IPS-11a (cell line): ENCODE data around the gene PRICKLE1.
"Not testable (repeated sequence)": the region's sequence is repeated elsewhere in the genome, so short reads cannot be mapped to it uniquely, and the experiment has no call there.

ENCODE experiments used
- H3K4me3 ChIP-seq: one replicate; pipeline ENCODE4 v1.5.1; 2013; ENCODE audit warnings: low read depth, low read length, control low read depth

Gene PRICKLE1

DNA sequence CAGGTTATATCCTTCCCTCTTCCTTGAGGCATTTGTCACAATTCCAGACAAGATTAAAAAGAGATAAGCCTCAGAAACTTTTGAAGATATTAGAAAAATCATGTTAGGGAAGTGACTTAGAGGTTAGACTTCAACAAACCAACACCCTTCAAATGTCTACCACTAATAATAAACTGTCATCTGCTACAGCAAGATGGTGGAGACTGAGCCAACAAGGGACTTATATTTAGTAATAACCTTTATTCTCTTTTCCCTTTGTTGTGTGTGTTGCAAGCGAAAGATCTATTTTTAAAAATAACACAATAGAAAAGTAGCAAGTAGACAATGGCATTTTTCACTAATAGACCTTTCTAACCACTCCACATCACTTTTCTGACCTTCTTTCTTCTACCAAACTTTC lies 28.6 kb downstream of the PRICKLE1 start:
- H3K4me3 ChIP-seq = no peak overlapping the region

DNA sequence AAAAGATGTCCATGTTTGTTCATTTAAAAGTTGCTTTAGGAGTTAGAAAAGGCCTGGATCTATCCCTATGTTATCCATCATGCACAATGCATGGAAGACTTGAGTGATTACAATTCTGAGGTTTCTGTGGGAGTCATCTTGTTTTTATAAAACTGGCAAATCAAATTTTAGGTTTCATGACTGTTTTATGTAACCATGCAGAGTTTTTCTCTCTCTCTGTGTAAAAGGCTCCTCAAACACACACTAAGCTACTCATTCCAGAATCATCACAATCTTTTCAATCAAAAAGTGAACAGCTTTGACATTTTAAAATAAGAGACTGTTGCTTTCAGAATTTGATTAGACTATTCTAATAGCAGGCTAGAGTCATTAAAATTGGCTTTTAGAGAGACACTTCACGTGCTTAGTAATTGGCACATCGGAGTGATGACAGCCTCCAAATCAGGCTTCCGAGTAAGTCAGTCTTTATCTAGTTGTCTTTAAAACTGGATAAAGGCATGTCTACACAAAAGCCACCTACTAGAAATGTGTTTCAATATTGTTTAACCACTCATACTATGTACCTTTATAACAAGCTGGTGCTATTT lies 31.9 kb downstream of the PRICKLE1 start:
- no peak overlapping the region for H3K4me3 ChIP-seq

DNA sequence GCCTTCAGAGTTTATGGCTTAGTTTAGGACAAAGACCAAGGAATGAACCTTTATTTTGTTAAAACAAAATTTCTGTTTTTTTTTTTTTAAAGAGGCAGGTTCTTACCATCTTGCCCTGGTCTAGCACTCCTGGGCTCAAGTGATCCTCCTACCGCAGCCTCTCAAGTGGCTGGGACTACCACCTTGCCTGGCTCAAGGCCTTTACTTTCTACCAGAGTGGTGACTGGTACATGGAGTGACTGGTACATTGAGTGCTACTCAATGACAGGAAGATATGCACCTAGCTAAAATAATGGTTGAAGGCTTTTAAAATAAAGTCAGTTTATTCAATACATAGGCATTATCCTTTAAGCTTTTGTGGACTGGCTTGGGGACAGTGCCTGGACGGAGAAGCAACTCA lies 32.6 kb downstream of the PRICKLE1 start:
- H3K4me3 ChIP-seq = no peak overlapping the region

DNA sequence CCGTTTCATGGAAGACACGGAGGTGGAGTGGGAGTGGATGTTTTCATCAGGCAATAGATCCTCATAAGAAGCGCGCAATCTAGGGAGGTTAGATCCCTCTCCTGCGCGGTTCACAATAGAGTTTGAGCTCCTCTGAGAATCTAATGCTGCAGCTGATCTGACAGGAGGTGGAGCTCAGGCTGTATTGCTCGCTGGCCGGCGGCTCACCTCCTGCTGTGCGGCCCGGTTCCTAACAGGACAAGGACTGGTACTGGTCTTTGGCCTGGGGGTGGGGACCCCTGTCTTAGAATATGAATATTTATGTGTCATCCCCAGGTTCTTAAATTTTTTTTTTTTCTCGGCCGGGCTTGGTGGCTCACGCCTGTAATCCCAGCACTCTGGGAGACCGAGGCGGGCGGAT lies 36.7 kb downstream of the PRICKLE1 start:
- H3K4me3 ChIP-seq = no peak overlapping the region

DNA sequence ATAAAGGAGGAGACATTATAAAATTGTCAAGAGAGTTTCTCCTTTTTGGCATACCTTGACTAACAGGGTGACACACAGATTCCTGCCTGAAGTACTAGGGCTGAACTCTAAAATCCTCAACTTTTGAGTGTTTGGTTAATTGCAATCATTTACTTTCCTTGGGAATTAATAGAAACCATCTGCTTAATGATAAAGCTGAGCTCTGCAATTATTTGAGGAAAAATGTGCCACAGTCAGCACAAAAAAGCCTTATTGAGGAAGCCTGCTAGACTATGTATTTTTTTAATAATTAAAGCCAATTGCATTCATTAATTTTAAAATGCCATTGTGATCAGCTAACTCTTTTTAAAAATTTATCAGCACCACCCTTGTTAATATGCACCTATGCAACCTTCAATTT lies 38.7 kb downstream of the PRICKLE1 start:
- no peak overlapping the region for H3K4me3 ChIP-seq

DNA sequence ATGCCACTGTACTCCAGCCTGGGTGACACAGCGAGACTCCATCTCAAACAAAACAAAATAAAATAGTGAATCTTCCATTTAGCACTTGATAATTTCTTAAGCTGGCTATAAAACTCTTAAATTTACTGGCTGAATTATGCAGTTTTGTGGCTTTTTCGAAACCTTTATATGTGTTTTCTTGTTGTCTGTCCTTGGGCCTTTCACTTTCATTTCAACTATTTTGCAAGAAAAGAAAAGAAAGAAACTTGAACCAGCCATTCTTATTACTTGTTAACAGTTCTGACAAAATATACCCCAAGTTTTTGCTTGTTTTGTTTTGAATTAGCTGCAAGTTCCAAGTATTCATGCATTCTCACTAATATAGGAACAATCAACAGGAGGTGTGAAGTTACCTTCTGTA lies 42.8 kb downstream of the PRICKLE1 start:
- no peak overlapping the region for H3K4me3 ChIP-seq

DNA sequence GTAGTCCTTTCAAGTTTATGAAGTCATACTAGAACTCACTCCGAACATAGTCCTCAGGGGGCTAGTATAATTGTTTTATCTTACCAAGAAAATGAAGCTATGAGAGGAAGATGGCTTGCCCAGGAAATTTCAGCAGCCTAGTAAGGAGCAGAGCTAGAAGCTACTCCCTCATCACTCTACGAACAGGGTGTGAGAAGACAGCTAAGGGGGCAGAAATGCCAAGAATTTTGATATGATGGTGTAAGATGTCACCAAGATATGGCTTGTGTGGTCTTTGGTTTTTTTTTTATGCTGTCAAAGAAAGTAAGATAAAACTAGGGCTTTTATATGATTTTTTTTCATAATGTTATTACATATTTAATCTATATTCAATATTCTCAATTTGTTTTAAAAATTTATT lies 47.6 kb downstream of the PRICKLE1 start:
- H3K4me3 ChIP-seq = no peak overlapping the region

DNA sequence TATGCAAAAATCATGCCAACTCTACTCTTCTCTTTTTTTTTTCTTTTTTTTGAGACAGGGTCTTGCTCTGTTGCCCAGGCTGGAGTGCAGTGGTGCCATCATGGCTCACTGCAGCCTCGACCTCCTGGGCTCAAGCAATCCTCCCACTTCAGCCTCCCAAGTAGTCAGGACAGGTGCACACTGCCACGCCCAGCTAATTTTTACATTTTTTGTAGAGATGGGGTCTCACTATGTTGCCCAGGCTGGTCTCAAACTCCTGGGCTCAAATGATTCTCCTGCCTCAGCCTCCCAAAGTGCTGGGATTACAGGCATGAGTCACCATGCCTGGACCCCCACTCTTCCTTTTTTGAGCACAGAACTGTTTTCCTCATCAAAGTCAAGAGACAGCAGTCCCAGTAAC lies 48.2 kb downstream of the PRICKLE1 start:
- not testable (repeated sequence) for H3K4me3 ChIP-seq

DNA sequence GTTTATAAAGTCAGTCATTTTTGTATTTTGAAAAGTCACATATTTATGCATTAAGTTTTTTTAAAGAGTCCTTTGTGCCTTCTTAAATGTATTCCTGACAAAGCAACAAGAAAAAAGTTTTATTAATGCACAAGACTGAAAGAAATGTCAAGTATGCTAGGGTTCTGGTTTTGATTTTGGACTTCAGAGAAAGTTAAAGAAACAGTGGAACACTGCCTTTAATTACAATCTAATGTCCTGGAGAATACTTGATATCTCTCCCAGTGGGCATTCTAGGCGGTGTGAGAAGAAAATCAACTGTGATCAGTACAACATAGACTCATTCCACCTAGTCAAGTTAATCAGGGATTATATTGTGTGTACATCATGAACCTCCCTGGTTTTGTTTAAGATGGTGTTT lies 49.9 kb downstream of the PRICKLE1 start:
- no peak overlapping the region for H3K4me3 ChIP-seq

DNA sequence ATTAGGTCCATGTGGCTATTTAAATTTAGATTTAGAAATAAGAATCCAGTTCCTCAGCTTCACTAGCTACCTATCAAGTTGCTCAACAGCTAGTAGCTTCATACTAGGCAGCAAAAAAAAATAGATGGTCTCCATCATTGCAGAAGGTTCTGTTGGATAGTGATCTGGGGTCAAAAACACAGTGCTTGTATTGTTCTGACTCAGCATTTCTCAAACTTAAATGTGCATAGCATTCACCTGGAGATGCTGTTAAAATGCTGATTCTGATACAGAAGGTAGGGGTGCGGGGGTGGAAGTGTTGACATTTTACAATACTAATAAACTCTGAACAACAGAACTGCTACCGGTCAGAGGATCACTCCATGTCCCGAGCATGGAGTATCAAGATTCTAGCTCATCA lies 51.3 kb downstream of the PRICKLE1 start:
- H3K4me3 ChIP-seq = no peak overlapping the region

DNA sequence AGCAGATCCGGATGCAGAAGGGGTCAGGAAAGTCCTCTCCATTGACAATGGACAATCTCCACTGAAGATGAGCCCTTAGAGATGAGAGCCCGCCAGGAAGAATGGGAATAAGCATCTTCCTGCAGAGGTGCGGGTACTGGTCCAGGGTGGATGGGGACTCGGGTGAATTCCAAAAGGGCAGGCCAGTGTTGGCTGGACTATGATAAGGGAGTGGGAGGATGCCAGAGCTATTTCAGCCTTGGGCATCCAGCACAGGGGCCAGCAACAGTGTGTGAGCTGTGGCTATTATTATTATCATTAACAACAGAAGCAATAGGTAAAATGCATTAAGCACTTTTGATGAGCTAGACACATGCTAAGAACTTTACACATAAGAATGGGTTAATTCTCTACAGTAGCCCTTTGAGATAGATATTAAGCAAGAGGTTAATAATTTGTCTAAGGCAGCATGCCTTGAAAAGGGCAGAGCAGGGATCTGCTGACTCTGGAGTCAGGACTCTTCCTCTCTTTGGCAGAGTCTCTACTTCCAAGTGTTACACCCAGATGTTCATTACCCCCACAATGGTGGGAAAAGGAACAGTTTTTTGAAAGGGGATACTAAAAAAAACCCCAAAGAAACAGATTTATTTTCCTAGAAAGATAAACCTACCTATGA lies 55.2 kb downstream of the PRICKLE1 start:
- H3K4me3 ChIP-seq = no peak overlapping the region

DNA sequence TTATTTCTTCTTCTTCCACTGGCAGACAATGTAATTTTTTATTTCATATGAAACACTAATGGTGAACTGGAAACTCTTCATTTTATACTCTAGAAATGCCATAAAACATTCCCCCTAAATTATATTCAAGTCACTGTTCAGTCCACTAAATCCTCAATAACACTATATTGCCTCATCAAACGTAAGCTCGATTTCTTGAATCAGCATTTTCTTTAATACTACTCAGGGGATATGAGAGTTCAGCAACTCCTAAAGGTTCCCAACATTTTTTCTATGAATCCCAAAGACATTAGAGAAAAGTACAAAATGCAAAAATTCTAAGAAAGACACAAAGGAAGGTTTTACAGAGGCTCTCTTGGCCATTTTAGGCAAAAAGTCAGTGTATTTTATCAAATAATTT lies 59.3 kb downstream of the PRICKLE1 start:
- no peak overlapping the region for H3K4me3 ChIP-seq

DNA sequence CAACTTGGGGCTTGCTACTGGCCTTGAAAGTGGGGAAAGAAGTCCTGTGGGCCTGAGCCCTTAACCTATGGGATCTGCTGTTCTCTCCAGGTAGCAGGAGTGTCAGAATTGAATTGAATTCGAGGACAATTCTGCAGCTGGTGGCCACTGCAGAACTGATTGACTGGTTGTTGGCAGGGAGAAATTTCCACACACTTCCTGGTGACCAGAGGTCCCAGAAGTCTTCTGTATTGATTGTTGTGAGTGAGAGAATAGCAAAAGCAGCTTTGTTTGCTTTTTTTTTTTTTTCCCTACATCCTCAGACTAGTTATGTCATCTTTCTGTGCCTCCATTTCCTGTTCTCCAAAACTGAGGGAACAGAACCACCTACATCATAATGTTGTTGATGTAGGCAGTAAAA lies 64.1 kb downstream of the PRICKLE1 start:
- H3K4me3 ChIP-seq = no peak overlapping the region

DNA sequence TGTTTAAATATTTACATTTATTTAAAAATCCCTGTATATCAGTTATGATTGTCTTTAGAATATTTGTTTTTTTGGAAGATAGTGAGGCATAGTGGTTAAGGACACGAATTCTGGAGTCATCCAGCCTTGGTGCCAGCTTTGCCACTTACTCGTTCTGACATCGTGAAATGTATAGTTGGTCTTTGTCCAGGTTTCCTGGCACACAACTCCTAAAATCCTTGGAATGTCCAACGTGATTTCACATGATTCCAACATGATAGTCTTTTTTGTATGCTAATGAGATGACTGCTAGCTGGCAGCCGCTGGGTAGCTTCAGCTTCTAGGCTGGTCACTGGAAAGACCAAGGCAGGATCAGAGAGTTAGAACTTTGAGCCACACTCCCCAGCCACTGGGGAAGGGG lies 64.8 kb downstream of the PRICKLE1 start:
- H3K4me3 ChIP-seq = no peak overlapping the region

DNA sequence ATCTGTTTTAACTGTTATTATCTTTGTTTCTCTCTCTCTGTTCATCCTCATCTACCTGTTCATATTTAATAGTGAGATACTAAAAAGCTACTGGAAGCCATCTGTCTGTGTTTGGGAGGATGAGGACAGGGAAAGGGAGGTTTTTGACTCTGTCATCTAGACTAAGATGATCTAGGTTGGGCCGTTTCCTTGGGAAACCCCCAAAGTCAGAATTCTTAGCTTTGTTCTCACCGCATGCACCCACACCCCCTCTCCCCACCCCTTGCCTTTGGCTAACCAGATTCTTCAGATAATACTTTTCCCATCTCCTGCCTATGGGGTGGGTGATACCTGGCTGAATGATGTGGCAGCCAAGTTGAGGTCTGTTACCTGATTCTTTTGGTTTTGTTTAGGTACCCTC lies 73.0 kb downstream of the PRICKLE1 start:
- H3K4me3 ChIP-seq = no peak overlapping the region

DNA sequence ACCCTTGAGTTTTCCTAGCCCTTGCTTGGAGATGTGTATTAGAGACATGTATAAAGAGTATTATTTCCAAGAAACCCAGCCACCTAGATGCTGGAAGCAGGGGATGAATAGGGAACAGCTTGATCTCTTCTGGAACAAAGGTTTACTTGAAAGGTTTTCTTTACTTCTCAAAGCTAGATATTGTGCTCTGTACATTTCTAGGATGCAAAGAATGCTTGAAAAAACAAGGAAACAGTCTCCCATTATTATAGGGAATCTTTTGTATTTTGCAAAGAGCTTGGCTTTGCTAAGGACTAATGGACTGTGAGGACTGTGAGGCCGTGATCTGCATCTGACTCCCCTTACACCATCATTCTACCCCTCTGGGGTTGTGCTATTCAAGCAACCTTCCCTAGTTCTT lies 77.9 kb downstream of the PRICKLE1 start:
- H3K4me3 ChIP-seq = no peak overlapping the region

DNA sequence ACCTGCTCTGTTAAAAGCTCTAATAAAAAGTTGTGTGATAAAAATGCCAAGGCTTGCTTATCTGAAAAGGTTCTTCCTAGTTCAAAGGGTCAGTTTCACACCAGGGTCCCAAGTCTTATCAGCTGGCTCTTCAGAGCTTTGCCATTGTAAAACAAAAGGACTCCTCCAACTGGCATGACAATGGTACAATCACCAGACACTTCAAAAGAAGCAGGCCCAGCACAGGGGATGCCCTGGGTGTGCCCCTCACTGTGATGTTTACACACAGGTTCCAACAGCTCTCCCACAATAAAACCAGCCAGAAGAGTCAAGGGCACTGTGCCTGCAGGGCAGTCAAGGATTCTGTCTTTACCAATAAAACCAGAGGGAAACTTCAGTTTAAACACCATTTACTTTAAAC lies 78.7 kb downstream of the PRICKLE1 start:
- no peak overlapping the region for H3K4me3 ChIP-seq

DNA sequence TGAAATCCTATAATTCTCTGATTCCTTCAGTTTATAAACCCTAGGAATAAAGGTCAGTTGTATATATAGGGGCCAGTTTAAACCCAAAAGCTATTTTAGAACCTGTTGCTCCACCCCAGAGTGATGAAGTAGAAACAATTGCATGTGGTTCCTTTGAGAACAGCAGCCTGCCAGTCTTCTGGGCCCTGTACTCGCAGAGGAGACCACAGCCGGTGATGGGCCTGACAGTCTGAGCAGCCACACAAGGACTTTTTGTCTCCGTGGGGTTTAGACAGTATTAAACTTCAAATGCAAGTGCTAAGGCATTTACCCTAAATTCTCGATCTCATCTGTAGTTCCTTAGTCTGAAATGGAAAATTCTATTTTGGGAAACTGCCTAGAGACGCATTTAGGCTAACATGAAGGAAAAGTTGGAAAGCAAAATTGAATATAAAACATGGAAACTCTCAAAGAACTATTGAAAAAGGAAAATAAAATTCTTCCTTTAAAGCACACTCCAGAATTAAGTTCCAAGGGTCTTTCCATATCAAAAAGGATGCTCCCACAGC lies 80.6 kb downstream of the PRICKLE1 start:
- H3K4me3 ChIP-seq = no peak overlapping the region

DNA sequence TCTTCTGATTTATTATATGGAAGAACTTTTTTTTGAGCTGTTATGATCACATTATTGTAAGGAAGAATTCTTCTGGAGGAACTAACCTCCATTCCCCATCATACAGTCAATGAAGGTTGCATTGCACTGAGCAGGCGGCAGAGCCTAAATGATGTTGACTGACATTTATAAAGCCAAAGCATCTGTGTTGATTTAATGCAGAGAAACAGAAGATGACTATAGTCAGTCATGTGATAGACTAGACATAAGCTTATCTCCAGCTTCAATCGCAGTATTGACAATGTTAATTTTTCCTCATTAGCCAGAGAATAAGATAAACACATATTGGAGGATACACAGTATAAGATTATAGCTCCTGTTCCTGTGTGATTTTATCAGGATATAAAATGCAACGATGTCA lies 82.0 kb downstream of the PRICKLE1 start:
- no peak overlapping the region for H3K4me3 ChIP-seq

DNA sequence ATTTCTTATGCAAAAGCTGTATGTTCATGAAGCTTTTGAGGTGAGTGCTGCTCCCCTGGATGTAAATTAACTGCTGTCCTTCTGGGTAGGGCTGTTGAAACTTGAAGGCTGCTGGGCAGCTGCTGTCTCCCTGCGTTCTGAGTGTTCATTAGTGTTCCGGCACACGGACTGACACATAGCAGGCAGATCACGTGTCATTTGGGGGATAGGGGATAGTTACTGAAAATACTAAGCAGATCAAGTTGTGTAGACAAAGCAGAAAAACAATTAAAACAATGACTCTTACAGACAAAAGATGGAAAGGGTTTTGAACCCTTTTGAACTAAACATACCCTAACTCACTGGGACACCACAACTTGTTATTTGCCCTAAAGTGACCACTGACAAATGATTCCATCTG lies 82.5 kb downstream of the PRICKLE1 start:
- no peak overlapping the region for H3K4me3 ChIP-seq

DNA sequence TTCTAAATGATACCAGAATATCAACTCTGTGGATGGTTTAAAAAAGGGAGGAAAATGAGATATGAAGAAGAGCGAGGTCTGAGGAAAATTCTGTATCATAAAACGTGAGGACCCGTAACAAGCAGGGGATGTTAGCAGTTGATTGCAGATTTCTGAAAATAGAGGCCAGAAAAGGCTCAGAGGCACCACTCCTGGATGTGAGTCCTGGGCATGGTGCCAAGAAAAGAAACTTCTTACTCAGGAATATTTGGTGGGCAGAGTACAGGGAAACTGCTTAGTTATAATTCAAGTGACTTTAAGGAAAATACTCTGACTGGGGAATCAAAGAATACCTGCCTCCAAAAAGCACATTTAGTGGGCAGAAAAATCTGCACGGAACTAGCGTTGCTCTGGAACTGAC lies 85.5 kb downstream of the PRICKLE1 start:
- H3K4me3 ChIP-seq = no peak overlapping the region

DNA sequence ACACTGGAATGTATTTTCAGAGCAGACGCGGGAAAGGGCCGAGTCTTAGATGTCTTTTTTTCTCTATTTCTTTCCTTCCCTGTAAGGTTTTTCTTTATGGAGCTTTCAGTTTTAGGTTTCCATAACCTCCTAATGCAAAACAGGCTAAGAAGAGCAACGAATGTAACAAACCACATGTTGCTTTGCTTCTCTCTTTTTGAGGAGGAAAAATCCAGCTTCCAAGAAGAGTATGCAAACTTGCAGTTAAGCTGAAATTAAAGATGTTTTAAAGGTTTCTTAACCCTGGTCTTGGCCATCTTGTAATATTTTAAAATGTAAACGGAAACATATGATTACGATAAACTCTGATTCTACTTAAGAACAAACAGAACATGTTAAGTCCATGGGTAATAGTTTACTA lies 86.9 kb downstream of the PRICKLE1 start:
- no peak overlapping the region for H3K4me3 ChIP-seq
